Mesendoderm (in vitro differentiated cells): ENCODE data around the gene TAP1.

Experiments
- DNase-seq: peaks from one replicate; pipeline ENCODE4 v3.0.0; 2013
- H2AK5ac ChIP-seq: 2 replicates; pipeline ENCODE4 v1.6.1; 2013; ENCODE audit warnings: low read length, inconsistent platforms
- H2BK120ac ChIP-seq: 2 replicates; pipeline ENCODE4 v1.6.1; 2013; ENCODE audit warnings: low read depth, mild to moderate bottlenecking, low read length, moderate library complexity, mixed read lengths
- H2BK15ac ChIP-seq: replicated peaks from 2 replicates; pipeline ENCODE4 v1.6.1; 2013; ENCODE audit warnings: low read depth, mild to moderate bottlenecking, moderate library complexity
- H2BK5ac ChIP-seq: 2 replicates; pipeline ENCODE4 v1.6.1; 2013; ENCODE audit warnings: low read length, inconsistent platforms
- H3K18ac ChIP-seq: 2 replicates; pipeline ENCODE4 v1.6.1; 2013; ENCODE audit warnings: mild to moderate bottlenecking, low read length, mixed read lengths
- H3K23ac ChIP-seq: one replicate; pipeline ENCODE4 v1.6.1; 2013; ENCODE audit warnings: low read length
- H3K27ac ChIP-seq: 2 replicates; pipeline ENCODE4 v1.5.1; 2013; ENCODE audit warnings: low read depth, mild to moderate bottlenecking, inconsistent platforms, low read length, moderate library complexity
- H3K27me3 ChIP-seq: 2 replicates; pipeline ENCODE4 v1.6.1; 2013; ENCODE audit warnings: low read length, control low read depth, mild to moderate bottlenecking, inconsistent platforms; ENCODE audit not compliant: insufficient read depth, poor library complexity
- H3K36me3 ChIP-seq: 2 replicates; pipeline ENCODE4 v1.6.1; 2013; ENCODE audit warnings: low read length, inconsistent platforms; ENCODE audit not compliant: control insufficient read depth, insufficient read depth
- H3K4ac ChIP-seq: one replicate; pipeline ENCODE4 v1.6.1; 2013; ENCODE audit warnings: low read depth, mild to moderate bottlenecking, low read length, moderate library complexity
- H3K4me1 ChIP-seq: 2 replicates; pipeline ENCODE4 v1.6.1; 2013; ENCODE audit warnings: low read depth, low read length, inconsistent platforms; ENCODE audit not compliant: control insufficient read depth
- H3K4me2 ChIP-seq: 2 replicates; pipeline ENCODE4 v1.6.1; 2013; ENCODE audit warnings: low read length
- H3K4me3 ChIP-seq: 2 replicates; pipeline ENCODE4 v1.5.1; 2013; ENCODE audit warnings: mild to moderate bottlenecking, low read length
- H3K56ac ChIP-seq: one replicate; pipeline ENCODE4 v1.6.1; 2013; ENCODE audit warnings: low read length
- H3K79me1 ChIP-seq: 2 replicates; pipeline ENCODE4 v1.6.1; 2013; ENCODE audit warnings: low read length, inconsistent platforms
- H3K79me2 ChIP-seq: 2 replicates; pipeline ENCODE4 v1.6.1; 2013; ENCODE audit warnings: mild to moderate bottlenecking, low read length; ENCODE audit not compliant: control insufficient read depth, insufficient read depth
- H3K9ac ChIP-seq: 2 replicates; pipeline ENCODE4 v1.6.1; 2013; ENCODE audit warnings: low read length, inconsistent platforms
- H4K5ac ChIP-seq: one replicate; pipeline ENCODE4 v1.6.1; 2013; ENCODE audit warnings: low read length
- H4K8ac ChIP-seq: one replicate; pipeline ENCODE4 v1.6.1; 2013; ENCODE audit warnings: low read depth, mild to moderate bottlenecking, control low read depth, low read length, moderate library complexity
- WGBS: extraction: QIAGEN DNeasy Blood & Tissue Kit; methylation state at CpG from one replicate; pipeline ENCODE4 v1.1.7; 2013; ENCODE audit warnings: low lambda C conversion rate, missing lambda C conversion rate; ENCODE audit not compliant: insufficient coverage; ENCODE audit errors: extremely low coverage; 5-methylcytosine and 5-hydroxymethylcytosine counted together

Gene TAP1

DNA sequence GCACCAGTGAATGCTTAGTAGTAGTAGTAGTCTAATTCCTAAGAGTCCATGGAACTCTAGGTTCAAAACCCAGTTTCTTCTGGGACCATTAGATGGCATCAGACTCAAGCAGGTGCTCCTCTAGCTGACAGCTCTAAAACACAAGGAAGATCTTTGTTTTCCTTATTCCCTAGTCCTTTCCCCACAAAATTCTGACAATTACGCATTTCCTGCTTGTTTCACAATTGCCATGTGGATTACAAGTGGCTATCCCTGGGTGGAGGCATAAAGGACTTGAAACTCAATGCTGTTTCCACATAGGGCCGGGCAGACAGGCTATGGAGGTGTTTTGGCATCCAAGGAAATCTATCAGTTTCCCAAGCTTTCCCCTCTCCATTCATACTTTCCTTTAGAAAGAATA lies 27.5 kb downstream of the TAP1 start:
- Histone ChIP-seq H3K56ac (no peak overlapping the region), H2AK5ac (no peak overlapping the region), H2BK5ac (no peak overlapping the region), H3K79me2 (no peaks in the 10 kb centered on the region), H3K36me3 (no peaks in the 10 kb centered on the region), H2BK15ac (no peak overlapping the region), H3K9ac (no peak overlapping the region), H2BK120ac (no peak overlapping the region), H3K27ac (no peak overlapping the region), H3K23ac (no peak overlapping the region), H3K4me2 (no peak overlapping the region), H3K4me1 (no peaks in the 10 kb centered on the region), H3K27me3 (no peaks in the 10 kb centered on the region), H3K4me3 (no peak overlapping the region), H4K8ac (no peak overlapping the region), H3K4ac (no peak overlapping the region), H4K5ac (no peak overlapping the region), H3K18ac (no peak overlapping the region), H3K79me1 (no peaks in the 10 kb centered on the region)
- WGBS, result no CpG with 5 or more reads among the region's 2 CpGs
- peak; percentile 60 for DNase-seq

DNA sequence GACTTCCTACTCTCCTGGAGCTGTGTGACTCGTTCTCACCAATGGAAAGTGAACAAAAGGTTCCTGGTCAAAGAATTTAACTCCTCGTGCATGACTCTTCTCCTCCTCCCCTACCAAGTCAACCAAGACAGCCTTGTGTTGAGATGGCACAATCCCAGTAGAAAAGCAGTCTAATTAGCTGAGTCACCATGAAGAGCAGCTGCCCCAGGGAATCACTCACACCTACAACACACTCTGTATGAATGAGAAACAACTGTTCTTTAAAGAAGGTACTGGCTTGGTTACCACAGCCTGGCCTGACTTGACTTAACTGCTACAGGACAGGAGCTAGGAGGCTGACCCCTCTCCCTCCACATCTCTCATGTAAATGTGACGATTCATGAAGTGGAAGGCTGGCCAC lies 33.8 kb downstream of the TAP1 start:
- H3K4me2 ChIP-seq, result no peak overlapping the region
- DNase-seq, result peak; percentile 52

DNA sequence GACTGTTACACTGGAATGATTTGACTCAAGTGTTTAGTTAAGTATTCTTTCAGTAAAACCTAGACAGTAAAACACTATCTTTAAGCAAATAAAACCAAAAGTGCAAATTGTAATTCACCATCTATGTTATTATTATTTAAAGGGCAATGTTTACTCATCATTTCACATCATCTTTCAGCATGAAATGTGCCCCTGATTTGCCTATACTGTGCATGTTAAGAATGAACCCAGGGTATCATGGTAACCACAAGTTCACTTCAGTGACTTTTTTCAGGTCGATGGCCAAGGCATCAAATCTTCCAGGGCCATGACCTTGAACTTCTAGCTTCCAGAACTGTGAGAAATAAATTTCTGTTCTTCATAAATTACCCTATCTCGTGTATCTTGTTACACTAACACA lies 34.6 kb downstream of the TAP1 start:
- Histone ChIP-seq H3K23ac (no peak overlapping the region), H3K4me3 (no peak overlapping the region), H3K4me2 (no peak overlapping the region), H4K5ac (no peak overlapping the region), H3K36me3 (no peaks in the 10 kb centered on the region), H3K4me1 (no peaks in the 10 kb centered on the region), H2BK15ac (no peak overlapping the region), H3K79me2 (no peaks in the 10 kb centered on the region), H3K27me3 (no peaks in the 10 kb centered on the region), H3K79me1 (no peaks in the 10 kb centered on the region), H3K4ac (no peak overlapping the region), H3K18ac (no peak overlapping the region), H3K9ac (no peak overlapping the region), H3K56ac (no peak overlapping the region), H4K8ac (no peak overlapping the region), H3K27ac (no peak overlapping the region), H2BK120ac (no peak overlapping the region), H2BK5ac (no peak overlapping the region), H2AK5ac (no peak overlapping the region)
- DNase-seq, result no peak
- WGBS, result no CpG with 5 or more reads among the region's 2 CpGs

More for the DNA sequence above, 33.8 kb downstream of the TAP1 start:
- H4K5ac ChIP-seq, result no peak overlapping the region
- no peak overlapping the region for H3K56ac ChIP-seq
- no peaks in the 10 kb centered on the region for H3K4me1 ChIP-seq
- H2BK15ac ChIP-seq, result no peak overlapping the region
- no peak overlapping the region for H3K9ac ChIP-seq
- H3K36me3 ChIP-seq, result no peaks in the 10 kb centered on the region
- H3K79me2 ChIP-seq, result no peaks in the 10 kb centered on the region
- no peak overlapping the region for H3K27ac ChIP-seq
- no peak overlapping the region for H2AK5ac ChIP-seq
- no peak overlapping the region for H2BK5ac ChIP-seq
- H3K23ac ChIP-seq, result no peak overlapping the region
- no peak overlapping the region for H3K18ac ChIP-seq
- WGBS, result no CpG with 5 or more reads among the region's 3 CpGs
- no peak overlapping the region for H4K8ac ChIP-seq
- H2BK120ac ChIP-seq, result no peak overlapping the region
- H3K4ac ChIP-seq, result no peak overlapping the region
- H3K79me1 ChIP-seq, result no peaks in the 10 kb centered on the region
- H3K27me3 ChIP-seq, result no peaks in the 10 kb centered on the region
- H3K4me3 ChIP-seq, result no peak overlapping the region

DNA sequence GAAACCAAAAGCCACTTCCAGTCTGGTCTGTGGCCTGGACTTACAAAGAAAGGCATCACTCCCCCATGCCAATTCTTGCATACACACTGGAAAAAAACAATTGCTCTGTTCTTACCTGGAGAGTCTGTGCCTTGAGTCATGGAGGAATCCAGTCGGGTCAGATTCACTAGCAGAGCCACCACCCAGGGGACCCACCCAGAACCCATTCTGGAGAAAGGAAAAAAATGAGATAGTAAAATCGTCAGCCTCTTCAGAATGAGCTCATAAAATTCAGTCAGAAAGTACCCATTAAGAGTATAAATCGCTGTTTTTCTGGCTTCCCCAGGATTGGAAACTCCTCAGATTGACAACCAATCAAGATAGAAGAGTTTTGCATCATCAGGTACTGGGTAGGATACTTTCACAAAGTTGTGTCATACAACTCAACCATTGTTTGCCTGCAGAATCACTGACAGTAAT lies 36.7 kb downstream of the TAP1 start, which contains the start of gene HLA-DOB:
Gene HLA-DOB (minus strand): TSS at position 257 of the 459 bp plus-strand sequence. CDS start 51 bp downstream, at position 206.
- Histone ChIP-seq H3K4me3 (no peak within 1 kb of the TSS), H3K18ac (no peak within 1 kb of the TSS), H3K23ac (no peak within 1 kb of the TSS), H3K27ac (no peak within 1 kb of the TSS), H3K4ac (no peak within 1 kb of the TSS), H4K8ac (no peak within 1 kb of the TSS), H4K5ac (no peak within 1 kb of the TSS), H3K27me3 (no peaks in the 10 kb centered on the region), H2BK15ac (no peak within 1 kb of the TSS), H3K9ac (no peak within 1 kb of the TSS), H3K4me1 (no peaks in the 10 kb centered on the region), H3K4me2 (no peak within 1 kb of the TSS), H3K56ac (no peak within 1 kb of the TSS), H3K36me3 (no peaks in the 10 kb centered on the region), H2BK120ac (no peak within 1 kb of the TSS), H3K79me2 (no peaks in the 10 kb centered on the region), H3K79me1 (no peaks in the 10 kb centered on the region), H2AK5ac (no peak within 1 kb of the TSS), H2BK5ac (no peak within 1 kb of the TSS)
- WGBS, result no CpG with 5 or more reads among the region's 3 CpGs
- DNase-seq, result peak; percentile 25

DNA sequence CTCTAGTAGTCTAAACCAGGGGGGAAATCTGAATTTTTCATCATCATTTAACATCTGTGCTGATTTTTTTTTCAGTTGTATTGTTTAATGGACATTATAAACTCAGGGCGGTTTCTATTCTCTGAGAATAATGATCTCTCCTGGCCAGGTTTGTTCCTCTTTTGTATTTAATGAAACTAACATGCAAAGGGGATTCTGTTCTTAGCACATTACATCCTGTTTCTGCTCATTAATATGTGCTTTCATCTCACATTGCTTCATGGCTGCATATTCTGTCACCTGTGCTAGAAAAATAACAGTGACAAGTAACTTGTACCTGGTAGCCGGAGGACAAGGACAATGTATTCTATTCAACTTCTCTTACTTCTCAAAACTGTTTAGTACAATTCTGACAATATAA lies 37.5 kb downstream of the TAP1 start:
- Histone ChIP-seq H2BK5ac (no peak overlapping the region), H4K8ac (no peak overlapping the region), H2AK5ac (no peak overlapping the region), H3K27ac (no peak overlapping the region), H2BK15ac (no peak overlapping the region), H3K18ac (no peak overlapping the region), H3K23ac (no peak overlapping the region), H3K4me1 (no peaks in the 10 kb centered on the region), H3K4ac (no peak overlapping the region), H3K36me3 (no peaks in the 10 kb centered on the region), H3K79me2 (no peaks in the 10 kb centered on the region), H4K5ac (no peak overlapping the region), H3K4me3 (no peak overlapping the region), H3K79me1 (no peaks in the 10 kb centered on the region), H2BK120ac (no peak overlapping the region), H3K4me2 (no peak overlapping the region), H3K27me3 (no peaks in the 10 kb centered on the region), H3K9ac (no peak overlapping the region), H3K56ac (no peak overlapping the region)
- no CpG with 5 or more reads among the region's 2 CpGs for WGBS
- DNase-seq, result no peak

DNA sequence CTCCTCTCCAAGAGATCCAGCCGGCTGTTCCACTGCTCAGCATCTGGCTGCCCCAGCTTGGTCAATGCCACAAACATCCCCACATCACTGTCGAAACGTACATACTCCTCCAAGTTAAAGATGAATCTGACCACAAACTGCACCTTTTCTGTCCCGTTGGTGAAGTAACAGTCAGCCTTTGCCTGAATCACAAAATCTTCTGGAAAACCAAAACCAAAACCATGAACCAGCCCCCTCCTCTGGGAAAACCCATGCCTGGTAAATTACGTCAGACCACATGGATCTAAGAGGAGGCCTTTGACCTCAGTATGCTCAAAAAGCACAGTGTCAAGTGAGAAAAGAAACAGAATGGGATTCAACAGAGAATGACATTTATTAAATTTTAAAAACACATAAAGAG lies 38.4 kb downstream of the TAP1 start:
- Histone ChIP-seq H2BK5ac (no peak overlapping the region), H2BK15ac (no peak overlapping the region), H3K79me1 (no peaks in the 10 kb centered on the region), H3K4me2 (no peak overlapping the region), H3K18ac (no peak overlapping the region), H3K27me3 (no peaks in the 10 kb centered on the region), H3K23ac (no peak overlapping the region), H2AK5ac (no peak overlapping the region), H2BK120ac (no peak overlapping the region), H3K79me2 (no peaks in the 10 kb centered on the region), H3K36me3 (no peaks in the 10 kb centered on the region), H4K5ac (no peak overlapping the region), H3K27ac (no peak overlapping the region), H3K4me3 (no peak overlapping the region), H4K8ac (no peak overlapping the region), H3K9ac (no peak overlapping the region), H3K56ac (no peak overlapping the region), H3K4me1 (no peaks in the 10 kb centered on the region), H3K4ac (no peak overlapping the region)
- no peak for DNase-seq
- no CpG with 5 or more reads among the region's 5 CpGs for WGBS
